Neural cell (in vitro differentiated cells): ENCODE data around the gene TLCD3A. TPM values are rescaled to one million over a fixed set of nuclear protein-coding genes. Genes with fewer than 3 reads are reported as not detected.

ENCODE experiments used
- H2AFZ ChIP-seq: fragments of 200-600, 300-800 bp; sonication (generic), shearing (Covaris generic); 2 replicates; pipeline ENCODE4 v1.6.0; 2014; ENCODE audit warnings: low read depth, mild to moderate bottlenecking, antibody characterized with exemption, low read length, moderate library complexity
- H3F3A ChIP-seq: fragments of 200-600 bp; shearing (Covaris generic); 2 replicates; pipeline ENCODE4 v1.6.1; 2016; ENCODE audit warnings: mild to moderate bottlenecking, moderate library complexity, mixed read lengths, antibody characterized with exemption, low read length; ENCODE audit not compliant: insufficient read depth, poor library complexity, severe bottlenecking
- H3K27ac ChIP-seq: fragments of 200-600, 300-800 bp; sonication (generic), shearing (Covaris generic); 2 replicates; pipeline ENCODE4 v1.5.1; 2014; ENCODE audit warnings: mild to moderate bottlenecking, low read length, moderate library complexity
- H3K27me3 ChIP-seq: fragments of 300-800, 200-600 bp; sonication (generic), shearing (Covaris generic); 2 replicates; pipeline ENCODE4 v1.6.0; 2014; ENCODE audit warnings: mild to moderate bottlenecking, low read depth, low read length, moderate library complexity; ENCODE audit not compliant: insufficient read depth
- H3K36me3 ChIP-seq: fragments of 300-800, 200-600 bp; sonication (generic), shearing (Covaris generic); 2 replicates; pipeline ENCODE4 v1.5.1; 2014; ENCODE audit warnings: mild to moderate bottlenecking, antibody characterized with exemption, low read length, moderate library complexity; ENCODE audit not compliant: insufficient read depth
- H3K4me2 ChIP-seq: fragments of 300-800, 200-600 bp; sonication (generic), shearing (Covaris generic); 2 replicates; pipeline ENCODE4 v1.6.0; 2014; ENCODE audit warnings: mild to moderate bottlenecking, low read length
- H3K4me3 ChIP-seq: fragments of 300-800, 200-600 bp; sonication (generic), shearing (Covaris generic); 2 replicates; pipeline ENCODE4 v1.5.1; 2014; ENCODE audit warnings: mild to moderate bottlenecking, low read length, moderate library complexity
- H3K79me2 ChIP-seq: fragments of 200-600 bp; shearing (Covaris generic); replicated peaks from 2 replicates; pipeline ENCODE4 v1.6.0; 2014; ENCODE audit warnings: mild to moderate bottlenecking, low read length, moderate library complexity; ENCODE audit not compliant: insufficient read depth
- H3K9ac ChIP-seq: fragments of 300-800, 200-600 bp; sonication (generic), shearing (Covaris generic); 2 replicates; pipeline ENCODE4 v1.6.1; 2016; ENCODE audit warnings: mild to moderate bottlenecking, low read length, mixed read lengths
- H3K9me2 ChIP-seq: fragments of 200-600 bp; shearing (Covaris generic); 2 replicates; pipeline ENCODE4 v1.6.1; 2016; ENCODE audit warnings: mild to moderate bottlenecking, low read length, mixed read lengths; ENCODE audit not compliant: insufficient read depth
- H3K9me3 ChIP-seq: fragments of 200-600, 300-800 bp; sonication (generic), shearing (Covaris generic); 2 replicates; pipeline ENCODE4 v1.6.1; 2016; ENCODE audit warnings: mild to moderate bottlenecking, mixed run types, low read length, moderate library complexity, mixed read lengths
- H4K20me1 ChIP-seq: fragments of 200-600 bp; shearing (Covaris generic); 2 replicates; pipeline ENCODE4 v1.6.1; 2016; ENCODE audit warnings: mild to moderate bottlenecking, mixed run types; ENCODE audit not compliant: insufficient read depth
- EP300 ChIP-seq: fragments of 450-650 bp; conservative IDR thresholded peaks from 2 replicates; pipeline ENCODE4 v1.6.1; 2014; ENCODE audit warnings: antibody characterized with exemption, mild to moderate bottlenecking, moderate library complexity; ENCODE audit not compliant: poor library complexity, severe bottlenecking
- EZH2 ChIP-seq: fragments of 200-600, 300-800 bp; shearing (Covaris generic), sonication (generic); IDR thresholded peaks from 2 replicates; pipeline ENCODE4 v1.6.1; 2014; ENCODE audit warnings: antibody characterized with exemption, low read length, borderline replicate concordance, mild to moderate bottlenecking; ENCODE audit not compliant: insufficient read depth, poor library complexity, severe bottlenecking
- MXI1 ChIP-seq: fragments of 450-650 bp; conservative IDR thresholded peaks from 2 replicates; pipeline ENCODE4 v1.6.1; 2014; ENCODE audit warnings: antibody characterized with exemption, mild to moderate bottlenecking; ENCODE audit not compliant: poor library complexity, severe bottlenecking
- POLR2AphosphoS5 ChIP-seq: IDR thresholded peaks from 2 replicates; pipeline ENCODE4 v1.6.1; 2012
- RAD21 ChIP-seq: fragments of 450-650 bp; conservative IDR thresholded peaks from 2 replicates; pipeline ENCODE4 v1.6.1; 2014; ENCODE audit warnings: antibody characterized with exemption, mild to moderate bottlenecking, moderate library complexity
- REST ChIP-seq: IDR thresholded peaks from 2 replicates; pipeline ENCODE4 v1.6.1; 2012; ENCODE audit warnings: borderline replicate concordance
- SMC3 ChIP-seq: fragments of 450-650 bp; conservative IDR thresholded peaks from 2 replicates; pipeline ENCODE4 v1.6.1; 2014; ENCODE audit warnings: antibody characterized with exemption, mild to moderate bottlenecking, moderate library complexity; ENCODE audit not compliant: poor library complexity
- TAF1 ChIP-seq: IDR thresholded peaks from 2 replicates; pipeline ENCODE4 v1.6.1; 2012; ENCODE audit warnings: low read depth
- polyA plus RNA-seq: library from polyadenylated mRNA; depleted of rRNA; stranded (reverse); fragments of >200 nt; gene quantifications from 2 replicates; pipeline ENCODE4 v1.2.3, GENCODE V29; 2014

Gene TLCD3A
- polyA plus RNA-seq, 1 donor from 2014 or later = 17.0 TPM

GRCh38 chr17:791829-792228 is 59.4 kb downstream of the TLCD3A start:
- TF ChIP-seq EZH2 (no peak), EP300 (no peak), REST (no peak), TAF1 (no peak), SMC3 (no peak), POLR2AphosphoS5 (no peak), MXI1 (no peak)
- no peaks in the 10 kb centered on the region for H3K36me3 ChIP-seq
- no peak overlapping the region for H3K4me2 ChIP-seq

GRCh38 chr17:792277-792676 is 59.9 kb downstream of the TLCD3A start:
- H4K20me1 ChIP-seq = no peaks in the 10 kb centered on the region
- H3K27me3 ChIP-seq = no peaks in the 10 kb centered on the region
- H2AFZ ChIP-seq = no peak overlapping the region
- no peak overlapping the region for H3K4me2 ChIP-seq
- H3K9me2 ChIP-seq = no peaks in the 10 kb centered on the region
- no peaks in the 10 kb centered on the region for H3K9me3 ChIP-seq
- H3K36me3 ChIP-seq = no peaks in the 10 kb centered on the region
- H3K79me2 ChIP-seq = no peaks in the 10 kb centered on the region
- H3K27ac ChIP-seq = no peak overlapping the region
- H3F3A ChIP-seq = no peaks in the 10 kb centered on the region
- H3K9ac ChIP-seq = no peak overlapping the region
- H3K4me3 ChIP-seq = no peak overlapping the region
- TF ChIP-seq RAD21 = no peak
- TF ChIP-seq REST = no peak
- no peak for TF ChIP-seq EZH2

More at GRCh38 chr17:791829-792228, 59.4 kb downstream of the TLCD3A start:
- Histone ChIP-seq H3K9me3 (no peaks in the 10 kb centered on the region), H3K4me3 (no peak overlapping the region), H2AFZ (no peak overlapping the region), H3K79me2 (no peaks in the 10 kb centered on the region), H3K27me3 (no peaks in the 10 kb centered on the region), H3K9ac (no peak overlapping the region), H3K9me2 (no peaks in the 10 kb centered on the region), H3K27ac (no peak overlapping the region), H4K20me1 (no peaks in the 10 kb centered on the region), H3F3A (no peaks in the 10 kb centered on the region)

Other genes starting within 250 kb of the TLCD3A start
- 6.4 and 8.3 TPM in 2 replicates for gene VPS53, start 17.8 kb upstream of the TLCD3A start, polyA plus RNA-seq
- gene GEMIN4, start 19.7 kb downstream of the TLCD3A start, polyA plus RNA-seq = 3.6 and 4.5 TPM in 2 replicates
- gene GLOD4, start 49.7 kb downstream of the TLCD3A start, polyA plus RNA-seq = 231 and 235 TPM in 2 replicates
- gene MRM3, start 49.8 kb downstream of the TLCD3A start, polyA plus RNA-seq = 20.0 and 24.0 TPM in 2 replicates
- gene NXN, start 247.2 kb downstream of the TLCD3A start, polyA plus RNA-seq = 14.8 and 17.9 TPM in 2 replicates